ENCODE data around the gene MYL6. TPM values are rescaled to one million over a fixed set of nuclear protein-coding genes. Genes with fewer than 3 reads are reported as not detected.

The MYL6 gene
- total RNA-seq, 4 donors from 2014 or later, result 1,110 to 2,359 (median 1,915) TPM

DNA sequence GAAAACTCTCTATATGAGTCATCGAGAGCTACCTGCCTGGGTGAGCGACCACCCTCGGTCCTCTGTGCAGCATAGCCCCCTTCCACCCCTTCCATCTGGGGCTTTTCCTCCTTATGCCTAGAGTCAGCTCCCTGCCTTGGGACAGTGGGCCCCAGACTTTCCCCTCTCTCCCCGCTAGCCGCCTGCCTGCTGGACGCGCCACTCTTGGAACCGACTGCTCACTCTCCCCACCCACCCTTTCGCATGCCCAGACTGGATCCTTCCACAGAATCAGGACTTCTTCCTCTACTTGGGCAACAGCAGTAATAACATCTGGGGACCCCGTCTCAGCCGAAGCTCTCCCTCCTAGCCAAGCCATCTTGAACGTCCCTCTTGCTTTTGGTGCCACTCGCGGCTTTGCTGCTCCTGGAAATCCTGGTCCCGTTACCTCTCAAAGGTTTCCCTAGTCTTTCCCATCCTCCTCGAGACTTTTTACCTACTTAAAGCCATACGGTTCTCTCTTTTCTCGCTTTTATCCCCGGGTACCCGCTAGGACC, 29.4 kb upstream of the MYL6 start:
- TF ChIP-seq, protein P1, sequence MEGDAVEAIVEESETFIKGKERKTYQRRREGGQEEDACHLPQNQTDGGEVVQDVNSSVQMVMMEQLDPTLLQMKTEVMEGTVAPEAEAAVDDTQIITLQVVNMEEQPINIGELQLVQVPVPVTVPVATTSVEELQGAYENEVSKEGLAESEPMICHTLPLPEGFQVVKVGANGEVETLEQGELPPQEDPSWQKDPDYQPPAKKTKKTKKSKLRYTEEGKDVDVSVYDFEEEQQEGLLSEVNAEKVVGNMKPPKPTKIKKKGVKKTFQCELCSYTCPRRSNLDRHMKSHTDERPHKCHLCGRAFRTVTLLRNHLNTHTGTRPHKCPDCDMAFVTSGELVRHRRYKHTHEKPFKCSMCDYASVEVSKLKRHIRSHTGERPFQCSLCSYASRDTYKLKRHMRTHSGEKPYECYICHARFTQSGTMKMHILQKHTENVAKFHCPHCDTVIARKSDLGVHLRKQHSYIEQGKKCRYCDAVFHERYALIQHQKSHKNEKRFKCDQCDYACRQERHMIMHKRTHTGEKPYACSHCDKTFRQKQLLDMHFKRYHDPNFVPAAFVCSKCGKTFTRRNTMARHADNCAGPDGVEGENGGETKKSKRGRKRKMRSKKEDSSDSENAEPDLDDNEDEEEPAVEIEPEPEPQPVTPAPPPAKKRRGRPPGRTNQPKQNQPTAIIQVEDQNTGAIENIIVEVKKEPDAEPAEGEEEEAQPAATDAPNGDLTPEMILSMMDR (IDR thresholded peaks at IDR 0.05), result no peak
- TF ChIP-seq POLR2A (IDR thresholded peaks at IDR 0.05), result no peak
- H3K27me3 ChIP-seq, result no peaks in the 10 kb centered on the region
- DNase-seq, result peak; percentile 29 to 37
- WGBS, 2 donors, result 1% methylated on average over 19 of the region's 20 CpGs
- peak overlapping the region; percentile 71 to 85 (median 80) for H3K27ac ChIP-seq
- H3K9me3 ChIP-seq, result no peaks in the 10 kb centered on the region
- H3K4me1 ChIP-seq, result peaks cover 39 to 46% of the 10 kb centered on the region in 2 donors
- intact Hi-C loops (cut with DNase I), result loop anchor here (10.0 kb wide), 2 partner anchors 96 to 336 kb away; partner anchors contain the start of genes NABP2, RNF41 and SPRYD4
- H3K4me3 ChIP-seq (replicated peaks in 1 of 3), result peak overlapping the region; percentile 45 to 73 (median 60)
- peaks cover 16 to 31% of the 10 kb centered on the region in 2 donors for H3K36me3 ChIP-seq

DNA sequence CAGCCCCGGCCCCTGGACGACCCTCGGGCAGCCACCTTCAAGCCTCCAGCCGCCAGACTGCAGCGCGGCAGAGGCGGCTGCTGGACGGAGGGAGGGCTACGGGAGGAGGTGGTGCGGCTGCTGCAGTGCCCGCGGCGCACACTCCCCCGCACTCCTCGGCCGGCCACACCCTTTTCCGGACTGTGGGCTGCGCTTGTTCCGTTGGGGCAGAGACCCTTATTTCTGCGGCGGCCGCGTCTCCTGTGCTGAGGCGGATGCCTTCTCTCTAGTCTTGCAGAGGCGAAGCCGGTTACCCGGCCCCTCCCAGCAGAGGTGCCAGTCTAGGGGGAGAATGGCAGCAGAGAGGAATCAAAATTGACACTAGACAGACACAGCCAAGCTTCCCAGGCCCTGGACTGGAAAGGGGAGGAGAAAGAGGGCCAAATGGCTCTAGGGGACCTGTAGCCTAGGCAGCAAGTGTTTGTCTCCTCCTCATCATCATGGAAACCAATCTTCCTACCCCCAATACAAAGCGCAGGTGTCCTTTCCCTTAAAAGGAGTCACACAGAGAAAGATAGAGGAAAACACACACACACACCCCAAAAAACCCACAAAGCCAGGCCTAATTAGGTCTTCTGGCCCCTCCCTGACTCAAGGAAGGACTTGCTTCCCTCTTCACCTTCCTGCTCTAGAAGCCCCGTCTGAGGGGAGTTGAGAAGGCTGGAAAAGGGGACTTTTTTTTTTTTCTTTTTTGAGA, 28.8 kb upstream of the MYL6 start:
- DNase-seq, result peak; percentile 60 to 67
- WGBS, 2 donors, result 3 to 5% methylated on average over 17 to 20 of the region's 29 CpGs

DNA sequence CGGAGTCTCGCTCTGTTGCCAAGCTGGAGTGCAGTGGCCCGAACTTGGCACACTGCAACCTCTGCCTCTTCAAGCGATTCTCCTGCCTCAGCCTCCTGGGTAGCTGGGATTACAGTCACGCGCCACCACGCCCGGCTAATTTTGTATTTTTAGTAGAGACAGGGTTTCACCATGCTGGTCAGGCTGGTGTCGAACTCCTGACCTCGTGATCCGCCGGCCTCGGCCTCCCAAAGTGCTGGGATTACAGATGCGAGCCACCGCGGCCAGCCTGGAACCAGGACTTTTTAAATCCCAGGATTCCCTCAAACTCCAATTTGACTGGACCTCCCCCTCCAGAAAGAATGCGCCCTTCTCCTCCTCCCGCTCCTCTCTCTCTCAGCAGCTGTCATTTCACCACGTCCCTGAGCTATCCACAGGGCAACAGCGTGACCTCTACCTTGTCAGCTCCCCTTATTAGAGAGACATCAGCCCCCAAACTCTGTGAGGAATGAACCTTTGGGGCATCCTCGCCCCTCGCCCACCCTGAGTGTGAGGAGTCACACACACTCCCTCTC, 28.1 kb upstream of the MYL6 start:
- intact Hi-C loops (cut with DNase I), result loop anchor here (10.0 kb wide), 2 partner anchors 95 to 335 kb away; partner anchors contain the start of genes NABP2, RNF41 and SPRYD4

More for the DNA sequence above, 28.8 kb upstream of the MYL6 start:
- peaks cover 20 to 32% of the 10 kb centered on the region in 2 donors for H3K36me3 ChIP-seq
- peak overlapping the region; percentile 71 to 85 (median 80) for H3K27ac ChIP-seq
- peak in 1 of 2 donors; percentile 52 for TF ChIP-seq POLR2A (IDR thresholded peaks at IDR 0.05)
- TF ChIP-seq, protein P1 (IDR thresholded peaks at IDR 0.05), result no peak
- peak overlapping the region; percentile 45 to 73 (median 60) for H3K4me3 ChIP-seq (replicated peaks in 1 of 3)
- intact Hi-C loops (cut with DNase I), result loop anchor here (10.0 kb wide), 2 partner anchors 95 to 335 kb away; partner anchors contain the start of genes NABP2, RNF41 and SPRYD4
- no peaks in the 10 kb centered on the region for H3K9me3 ChIP-seq
- no peaks in the 10 kb centered on the region for H3K27me3 ChIP-seq
- H3K4me1 ChIP-seq, result peaks cover 36 to 43% of the 10 kb centered on the region in 2 donors

DNA sequence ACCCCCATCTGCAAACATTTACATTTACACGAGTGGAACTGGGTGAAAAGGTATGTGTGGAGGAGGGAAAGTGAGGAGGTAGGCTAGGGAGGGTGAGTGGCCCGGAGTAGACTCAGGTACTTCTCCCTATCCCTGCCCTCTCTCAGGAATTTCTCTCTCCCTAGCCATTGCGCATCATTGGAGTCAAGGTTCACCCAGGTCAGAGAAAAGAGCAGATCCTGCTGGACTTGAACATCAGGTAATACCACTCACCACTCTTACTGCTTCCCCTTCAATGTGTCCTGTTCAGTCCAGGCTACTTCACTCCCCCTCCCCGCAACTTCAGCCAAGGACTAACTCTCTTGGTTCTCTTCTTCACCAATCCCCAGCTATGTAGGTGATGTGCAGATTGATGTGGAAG, 27.3 kb upstream of the MYL6 start:
- DNase-seq, result no peak
- intact Hi-C loops (cut with DNase I), result no loop called here
- Histone ChIP-seq H3K27ac (no peak overlapping the region), H3K4me1 (peaks cover 21 to 28% of the 10 kb centered on the region in 2 donors), H3K9me3 (no peaks in the 10 kb centered on the region), H3K4me3 (replicated peaks in 1 of 3) (no peak overlapping the region), H3K36me3 (peaks cover 20 to 32% of the 10 kb centered on the region in 2 donors), H3K27me3 (no peaks in the 10 kb centered on the region)
- TF ChIP-seq, protein P1 (IDR thresholded peaks at IDR 0.05), result no peak
- TF ChIP-seq POLR2A (IDR thresholded peaks at IDR 0.05), result no peak
- 85 to 90% methylated on average over 4 of the region's 4 CpGs for WGBS, 2 donors

More for the DNA sequence above, 28.1 kb upstream of the MYL6 start:
- 56 to 60% methylated on average over 22 of the region's 22 CpGs for WGBS, 2 donors
- H3K4me3 ChIP-seq (replicated peaks in 1 of 3), result peak overlapping the region in 1 of 3 donors; percentile 60
- peaks cover 20 to 32% of the 10 kb centered on the region in 2 donors for H3K36me3 ChIP-seq
- no peaks in the 10 kb centered on the region for H3K9me3 ChIP-seq
- H3K4me1 ChIP-seq, result peaks cover 29 to 37% of the 10 kb centered on the region in 2 donors
- peak; percentile 49 to 57 for DNase-seq
- H3K27me3 ChIP-seq, result no peaks in the 10 kb centered on the region
- no peak for TF ChIP-seq POLR2A (IDR thresholded peaks at IDR 0.05)
- TF ChIP-seq, protein P1 (IDR thresholded peaks at IDR 0.05), result no peak
- peak overlapping the region in 2 of 3 donors; percentile 80 to 85 for H3K27ac ChIP-seq

All from thyroid gland (tissue), 4 donors.